ENCODE data around the gene TKT. TPM values are rescaled to one million over a fixed set of nuclear protein-coding genes. Genes with fewer than 3 reads are reported as not detected.

Gene TKT
- total RNA-seq, 6 experiments from 2014 or later, result 98.9 to 257 (median 146) TPM

- H3K27me3 ChIP-seq, result no peaks in the 10 kb centered on the region
- intact Hi-C loops (cut with DNase I), result no loop called here
Measured at GRCh38 chr3:53184701-53185100, 71.1 kb downstream of the TKT start.

GRCh38 chr3:53183514-53183913 lies 72.3 kb downstream of the TKT start:
- Histone ChIP-seq H3K27ac (no peak overlapping the region), H3K36me3 (peaks cover 0 to 10% (median 4%) of the 10 kb centered on the region in 4 donors), H3K27me3 (no peaks in the 10 kb centered on the region), H3K4me3 (no peak overlapping the region), H3K4me1 (no peaks in the 10 kb centered on the region), H3K9me3 (no peaks in the 10 kb centered on the region)
- intact Hi-C loops (cut with DNase I), result no loop called here
- no peak for ATAC-seq
- TF ChIP-seq POLR2A (IDR thresholded peaks at IDR 0.05) (no peak), CTCF (IDR thresholded peaks at IDR 0.05) (no peak)
- DNase-seq, result no peak
- 100% methylated on average over 2 of the region's 9 CpGs for WGBS (ENCODE audit: insufficient coverage, low coverage, low lambda C conversion rate, missing lambda C conversion rate)

More at GRCh38 chr3:53184701-53185100, 71.1 kb downstream of the TKT start:
- H3K36me3 ChIP-seq, result peaks cover 0 to 10% (median 4%) of the 10 kb centered on the region in 4 donors
- TF ChIP-seq POLR2A (IDR thresholded peaks at IDR 0.05) (no peak), CTCF (IDR thresholded peaks at IDR 0.05) (no peak)
- ATAC-seq, result no peak
- H3K4me1 ChIP-seq, result no peaks in the 10 kb centered on the region
- no peak overlapping the region for H3K27ac ChIP-seq
- no peak for DNase-seq
- WGBS (ENCODE audit: insufficient coverage, low coverage, low lambda C conversion rate, missing lambda C conversion rate), result 100% methylated on average over 4 of the region's 7 CpGs
- H3K9me3 ChIP-seq, result no peaks in the 10 kb centered on the region
- no peak overlapping the region for H3K4me3 ChIP-seq

GRCh38 chr3:53182764-53183355 lies 73.0 kb downstream of the TKT start:
- Histone ChIP-seq H3K4me1 (no peaks in the 10 kb centered on the region), H3K4me3 (no peak overlapping the region), H3K27me3 (no peaks in the 10 kb centered on the region), H3K9me3 (no peaks in the 10 kb centered on the region), H3K36me3 (peaks cover 0 to 10% (median 4%) of the 10 kb centered on the region in 4 donors), H3K27ac (no peak overlapping the region)
- ATAC-seq, result no peak
- intact Hi-C loops (cut with DNase I), result no loop called here
- WGBS (ENCODE audit: insufficient coverage, low coverage, low lambda C conversion rate, missing lambda C conversion rate), result 78% methylated on average over 5 of the region's 20 CpGs
- TF ChIP-seq POLR2A (IDR thresholded peaks at IDR 0.05) (no peak), CTCF (IDR thresholded peaks at IDR 0.05) (no peak)
- DNase-seq, result no peak

GRCh38 chr3:53181528-53181927 lies 74.3 kb downstream of the TKT start:
- TF ChIP-seq CTCF (IDR thresholded peaks at IDR 0.05) (no peak), POLR2A (IDR thresholded peaks at IDR 0.05) (no peak)
- whole genome bisulfite sequencing (ENCODE audit: insufficient coverage, low coverage, low lambda C conversion rate, missing lambda C conversion rate), result 80% methylated on average over 2 of the region's 11 CpGs
- H3K4me1 ChIP-seq, result no peaks in the 10 kb centered on the region
- no peak for ATAC-seq
- no peak for DNase-seq
- peaks cover 0 to 10% (median 4%) of the 10 kb centered on the region in 4 donors for H3K36me3 ChIP-seq
- H3K27me3 ChIP-seq, result no peaks in the 10 kb centered on the region
- H3K27ac ChIP-seq, result no peak overlapping the region
- intact Hi-C loops (cut with DNase I), result no loop called here
- no peak overlapping the region for H3K4me3 ChIP-seq
- no peaks in the 10 kb centered on the region for H3K9me3 ChIP-seq

All from right lobe of liver (tissue), 6 donors.